IMR-90 (cell line): Measurements from ENCODE around the gene PIM1. TPM values are rescaled to one million over a fixed set of nuclear protein-coding genes. Genes with fewer than 3 reads are reported as not detected.

Source experiments
- ATAC-seq: fragments of 200-7000 bp; cut with Tn5 transposase; 2 replicates; pipeline ENCODE4 v1.9.1; 2020; ENCODE audit warnings: low read depth, mild to moderate bottlenecking, moderate library complexity
- BruUV-seq: library from RNA; stranded (reverse); fragments of 400-500 nt; replicated peaks from 2 replicates; lab custom pipeline; 2021; lab: Mats Ljungman, UMichigan
- CTCF ChIA-PET: fragments of 300-600 bp; formaldehyde crosslinking; extraction: SDS; loops from one replicate; lab custom pipeline; 2021; ENCODE audit warnings: antibody characterized with exemption; lab: Yijun Ruan, JAX
- POLR2A ChIA-PET: fragments of 300-600 bp; sonication (Branson Sonifier 250); formaldehyde crosslinking; loops from one replicate; lab custom pipeline; 2022; ENCODE audit warnings: antibody characterized with exemption; ENCODE audit not compliant: unreplicated experiment; lab: Charles Lee
- DNase-seq: peaks from one replicate; pipeline ENCODE4 v3.0.0; 2013
- H2AFZ ChIP-seq: replicated peaks from 2 replicates; pipeline ENCODE3; 2013; ENCODE audit warnings: low read length, mild to moderate bottlenecking; ENCODE audit not compliant: poor library complexity
- H2AK5ac ChIP-seq: 2 replicates; pipeline ENCODE4 v1.6.1; 2013; ENCODE audit warnings: low read depth, low read length, inconsistent platforms
- H2AK9ac ChIP-seq: replicated peaks from 2 replicates; pipeline ENCODE3; 2013; ENCODE audit warnings: mild to moderate bottlenecking, low read depth, low read length, moderate library complexity; ENCODE audit not compliant: poor library complexity
- H2BK120ac ChIP-seq: 2 replicates; pipeline ENCODE4 v1.6.1; 2013; ENCODE audit warnings: low read depth, low read length, inconsistent platforms
- H2BK15ac ChIP-seq: 3 replicates; pipeline ENCODE4 v1.6.1; 2013; ENCODE audit warnings: low read depth, low read length, inconsistent platforms
- H2BK20ac ChIP-seq: 2 replicates; pipeline ENCODE4 v1.6.1; 2013; ENCODE audit warnings: low read depth, mild to moderate bottlenecking, inconsistent platforms, low read length, moderate library complexity
- H2BK5ac ChIP-seq: 2 replicates; pipeline ENCODE4 v1.6.1; 2013; ENCODE audit warnings: mild to moderate bottlenecking, low read depth, low read length, inconsistent platforms; ENCODE audit not compliant: poor library complexity, severe bottlenecking
- H3K14ac ChIP-seq: replicated peaks from 2 replicates; pipeline ENCODE4 v1.6.1; 2013; ENCODE audit warnings: low read depth, low read length, inconsistent platforms
- H3K18ac ChIP-seq: 2 replicates; pipeline ENCODE4 v1.6.1; 2013; ENCODE audit warnings: low read depth, low read length, control low read depth
- H3K23ac ChIP-seq: 2 replicates; pipeline ENCODE4 v1.6.1; 2013; ENCODE audit warnings: low read depth, low read length, inconsistent platforms
- H3K27ac ChIP-seq: 2 replicates; pipeline ENCODE4 v1.5.1; 2013; ENCODE audit warnings: mild to moderate bottlenecking, control low read depth, low read length; ENCODE audit not compliant: insufficient read depth
- H3K27me3 ChIP-seq: 2 replicates; pipeline ENCODE4 v1.6.1; 2013; ENCODE audit warnings: low read length; ENCODE audit not compliant: control insufficient read depth, insufficient read depth
- H3K36me3 ChIP-seq: 2 replicates; pipeline ENCODE4 v1.6.1; 2013; ENCODE audit warnings: low read length, mixed read lengths; ENCODE audit not compliant: control insufficient read depth, insufficient read depth
- H3K4ac ChIP-seq: 2 replicates; pipeline ENCODE4 v1.6.1; 2013; ENCODE audit warnings: low read depth, low read length, inconsistent platforms
- H3K4me1 ChIP-seq: 2 replicates; pipeline ENCODE4 v1.6.1; 2013; ENCODE audit warnings: low read length, mixed read lengths; ENCODE audit not compliant: control insufficient read depth, insufficient read depth
- H3K4me2 ChIP-seq: 2 replicates; pipeline ENCODE4 v1.6.1; 2013; ENCODE audit warnings: low read depth, mild to moderate bottlenecking, control low read depth, low read length, moderate library complexity
- H3K4me3 ChIP-seq: 2 replicates; pipeline ENCODE4 v1.5.1; 2013; ENCODE audit warnings: low read depth, mild to moderate bottlenecking, control low read depth, low read length, moderate library complexity; ENCODE audit not compliant: insufficient read depth
- H3K56ac ChIP-seq: 2 replicates; pipeline ENCODE4 v1.6.1; 2013; ENCODE audit warnings: low read length, inconsistent platforms; ENCODE audit not compliant: insufficient read depth; ENCODE audit errors: extremely low read depth
- H3K79me1 ChIP-seq, 2 experiments: 2 replicates each; pipeline ENCODE4 v1.6.1; 2013; ENCODE audit warnings: low read length in 2 of 2, inconsistent platforms in 1 of 2, low read depth in 1 of 2
- H3K9ac ChIP-seq: 2 replicates; pipeline ENCODE4 v1.6.1; 2013; ENCODE audit warnings: low read depth, low read length, control low read depth
- H3K9me1 ChIP-seq: 2 replicates; pipeline ENCODE4 v1.6.1; 2013; ENCODE audit warnings: low read length, inconsistent platforms; ENCODE audit not compliant: insufficient read depth
- H3K9me3 ChIP-seq: 2 replicates; pipeline ENCODE4 v1.6.1; 2013; ENCODE audit warnings: low read length; ENCODE audit not compliant: control insufficient read depth, insufficient read depth
- H4K20me1 ChIP-seq: 2 replicates; pipeline ENCODE4 v1.6.1; 2013; ENCODE audit warnings: low read length, inconsistent platforms; ENCODE audit not compliant: insufficient read depth
- H4K5ac ChIP-seq: 2 replicates; pipeline ENCODE4 v1.6.1; 2013; ENCODE audit warnings: mild to moderate bottlenecking, low read depth, low read length, control low read depth
- H4K8ac ChIP-seq, 2 experiments: 2 replicates each; pipeline ENCODE4 v1.6.1; 2013; ENCODE audit warnings: low read depth in 2 of 2, low read length in 2 of 2, control low read depth in 1 of 2, inconsistent platforms in 1 of 2
- H4K91ac ChIP-seq: 2 replicates; pipeline ENCODE4 v1.6.1; 2013; ENCODE audit warnings: low read depth, low read length, inconsistent platforms; ENCODE audit not compliant: insufficient read depth
- CHD1 ChIP-seq: IDR thresholded peaks from 2 replicates; pipeline ENCODE4 v1.6.1; 2012; ENCODE audit warnings: low read depth, low read length, improper control_type of control experiment
- FOS ChIP-seq: fragments of 150-350 bp; IDR thresholded peaks from 2 replicates; pipeline ENCODE4 v1.6.1; 2016; ENCODE audit warnings: low read depth, low read length
- MAFK ChIP-seq: IDR thresholded peaks from 2 replicates; pipeline ENCODE4 v1.6.1; 2012; ENCODE audit warnings: low read depth, low read length, improper control_type of control experiment
- MAZ ChIP-seq: IDR thresholded peaks from 2 replicates; pipeline ENCODE4 v1.6.1; 2012; ENCODE audit warnings: low read depth, mild to moderate bottlenecking, low read length, improper control_type of control experiment, moderate library complexity, borderline replicate concordance
- POLR2A ChIP-seq: IDR thresholded peaks from 2 replicates; pipeline ENCODE4 v1.6.1; 2012; ENCODE audit warnings: mild to moderate bottlenecking, low read depth, low read length
- RFX5 ChIP-seq: IDR thresholded peaks from 2 replicates; pipeline ENCODE4 v1.8.0; 2012; ENCODE audit warnings: low read depth, mild to moderate bottlenecking, low read length, moderate library complexity
- SMC3 ChIP-seq: fragments of 150-350 bp; IDR thresholded peaks from 2 replicates; pipeline ENCODE4 v1.6.1; 2016; ENCODE audit warnings: low read depth, mild to moderate bottlenecking, antibody characterized with exemption, low read length, moderate library complexity
- USF2 ChIP-seq: fragments of 150-350 bp; IDR thresholded peaks from 2 replicates; pipeline ENCODE4 v1.6.1; 2017; ENCODE audit warnings: mild to moderate bottlenecking, antibody characterized with exemption, low read length, low read depth
- WGBS, 2 experiments: methylation state at CpG; one replicate each; pipeline versions ENCODE4 v1.1.5 to v1.1.7; 2013; ENCODE audit warnings: missing lambda C conversion rate in 2 of 2; ENCODE audit not compliant: insufficient read length in 1 of 2; ENCODE audit errors: extremely low coverage in 2 of 2; 5-methylcytosine and 5-hydroxymethylcytosine counted together
- dilution Hi-C: fragments of 300-500 bp; cut with HindIII; formaldehyde crosslinking; loops from one replicate; pipeline ENCODE4 v1.14.3; 2018; ENCODE audit warnings: low sequenced_read_pairs; ENCODE audit not compliant: unreplicated experiment
- in situ Hi-C: fragments of 300-500 bp; cut with MboI; formaldehyde crosslinking; loops from 3 replicates; pipeline ENCODE4 v1.14.3; 2019; ENCODE audit warnings: low sequenced_read_pairs, inconsistent platforms, mixed read lengths
- intact Hi-C: fragments of 100-400 bp; cut with micrococcal nuclease; formaldehyde crosslinking; loops from 2 replicates; pipeline ENCODE4 v1.10.0; 2022
- polyA plus RNA-seq, 3 experiments: library from polyadenylated mRNA; depleted of rRNA; stranded (reverse); fragments of >200 nt; gene quantifications; 2 replicates each; pipeline ENCODE4 v1.2.3, GENCODE V29; 2012; ENCODE audit warnings: low replicate concordance in 1 of 3
- total RNA-seq: library from RNA; depleted of rRNA; stranded (reverse); fragments of >200 nt; gene quantifications from 2 replicates; pipeline ENCODE4 v1.2.3, GENCODE V29; 2012

The PIM1 gene
- total and polyA plus RNA-seq, 2 of the 4 experiments (the other 2 are of a cell fraction), result 7.2 to 18.5 TPM

- WGBS, 2 experiments, result no CpG with 5 or more reads among the region's 5 CpGs
- BruUV-seq, result no TSS peak
Observed at GRCh38 chr6:37139230-37139962, 30.6 kb upstream of the PIM1 start.

More at GRCh38 chr6:37139230-37139962, 30.6 kb upstream of the PIM1 start:
- Histone ChIP-seq H3K36me3 (no peaks in the 10 kb centered on the region), H3K18ac (peak overlapping the region; percentile 43), H3K4me2 (no peak overlapping the region), H2BK120ac (peak overlapping the region; percentile 61), H3K9ac (no peak overlapping the region), H2BK5ac (peak overlapping the region; percentile 72), H3K9me1 (peaks cover 16% of the 10 kb centered on the region), H3K14ac (no peak overlapping the region; the same call in 1 of the 2 replicates), H2AK5ac (peak overlapping the region; percentile 24; the same call in 1 of the 2 replicates), H2BK20ac (peak overlapping the region; percentile 36), H2AK9ac (no peak overlapping the region), H4K91ac (peak overlapping the region; percentile 51), H3K27me3 (no peaks in the 10 kb centered on the region), H4K5ac (no peak overlapping the region; the same call in 1 of the 2 replicates), H4K20me1 (no peaks in the 10 kb centered on the region), H3K23ac (0 out of 2 replicates have a peak overlapping the region, but pooled peaks have one; percentile 42), H2BK15ac (peak overlapping the region; percentile 45), H3K27ac (peak overlapping the region; percentile 3; the same call in 1 of the 2 replicates), H3K4me3 (no peak overlapping the region), H4K8ac (peak overlapping the region in 1 of 2 experiments; percentile 14; a peak in 2 of 4 replicates), H3K4me1 (peaks cover 41% of the 10 kb centered on the region), H3K9me3 (no peaks in the 10 kb centered on the region), H3K79me1 (peaks cover 0 to 6% of the 10 kb centered on the region in 2 experiments; a peak in 2 of 4 replicates), H2AFZ (no peak overlapping the region), H3K56ac (no peak overlapping the region), H3K4ac (peak overlapping the region; percentile 18)
- POLR2A ChIA-PET, result no interaction called here
- dilution Hi-C loops, result no loop called here
- intact Hi-C loops, result no loop called here
- CTCF ChIA-PET, result interaction anchor here (0.6 kb wide), 1 partner anchor 36 kb away, joined by 3 read pairs; no protein-coding TSS in a partner anchor
- no peak for ATAC-seq
- in situ Hi-C loops, result no loop called here
- no peak for TF ChIP-seq MAFK
- TF ChIP-seq FOS, result no peak
- no peak for TF ChIP-seq CHD1
- TF ChIP-seq POLR2A, result no peak
- TF ChIP-seq MAZ, result no peak
- TF ChIP-seq RFX5, result no peak
- TF ChIP-seq SMC3, result no peak
- TF ChIP-seq USF2, result no peak
- DNase-seq, result no peak
